ENCODE measurements around the gene EFNB2.

The EFNB2 gene

GRCh38 chr13:106500445-106500844 is 35.0 kb downstream of the EFNB2 start:
- no peak for DNase-seq (ENCODE audit: low spot score)

- peak; percentile 31 for DNase-seq (ENCODE audit: low spot score)
These were observed 35.6 kb downstream of the EFNB2 start for GRCh38 chr13:106499896-106500295.

GRCh38 chr13:106499113-106499512 is 36.3 kb downstream of the EFNB2 start:
- no peak for DNase-seq (ENCODE audit: low spot score)

GRCh38 chr13:106498571-106498970 is 36.9 kb downstream of the EFNB2 start:
- DNase-seq (ENCODE audit: low spot score): no peak

GRCh38 chr13:106498158-106498557 is 37.3 kb downstream of the EFNB2 start:
- DNase-seq (ENCODE audit: low spot score): no peak

GRCh38 chr13:106497079-106497478 is 38.4 kb downstream of the EFNB2 start:
- DNase-seq (ENCODE audit: low spot score): no peak

- DNase-seq (ENCODE audit: low spot score): no peak
These were observed 39.1 kb downstream of the EFNB2 start for GRCh38 chr13:106496072-106496997.

GRCh38 chr13:106494936-106495335 is 40.5 kb downstream of the EFNB2 start:
- no peak for DNase-seq (ENCODE audit: low spot score)

GRCh38 chr13:106494506-106494905 is 41.0 kb downstream of the EFNB2 start:
- no peak for DNase-seq (ENCODE audit: low spot score)

- DNase-seq (ENCODE audit: low spot score): peak; percentile 32
These were observed 41.8 kb downstream of the EFNB2 start for GRCh38 chr13:106493533-106494220.

GRCh38 chr13:106492588-106493475 is 42.6 kb downstream of the EFNB2 start:
- no peak for DNase-seq (ENCODE audit: low spot score)

- no peak for DNase-seq (ENCODE audit: low spot score)
These were observed 43.4 kb downstream of the EFNB2 start for GRCh38 chr13:106491928-106492587.

- no peak for DNase-seq (ENCODE audit: low spot score)
These were observed 44.0 kb downstream of the EFNB2 start for GRCh38 chr13:106491463-106491862.

- DNase-seq (ENCODE audit: low spot score): peak; percentile 65
These were observed 44.7 kb downstream of the EFNB2 start for GRCh38 chr13:106490569-106491321.

GRCh38 chr13:106489849-106490568 is 45.5 kb downstream of the EFNB2 start:
- no peak for DNase-seq (ENCODE audit: low spot score)

GRCh38 chr13:106488686-106489085 is 46.8 kb downstream of the EFNB2 start:
- DNase-seq (ENCODE audit: low spot score): no peak

GRCh38 chr13:106488076-106488475 is 47.4 kb downstream of the EFNB2 start:
- no peak for DNase-seq (ENCODE audit: low spot score)

- no peak for DNase-seq (ENCODE audit: low spot score)
These were observed 48.3 kb downstream of the EFNB2 start for GRCh38 chr13:106487129-106487528.

GRCh38 chr13:106486287-106486686 is 49.2 kb downstream of the EFNB2 start:
- DNase-seq (ENCODE audit: low spot score): no peak

- DNase-seq (ENCODE audit: low spot score): no peak
These were observed 50.8 kb downstream of the EFNB2 start for GRCh38 chr13:106484537-106485193.

All from germinal center (tissue), 1 donor.